Tibial artery (tissue), 4 donors: Measurements from ENCODE around the gene PFKFB1.

ENCODE experiments used
- DNase-seq, 2 donors: peaks; one replicate each; pipeline ENCODE4 v3.0.0-alpha.2; 2019
- H3K27ac ChIP-seq, 2 donors: fragments of 200-600 bp; sonication (generic) in 1 of 2; 1 replicate in 1 of 2; 2 replicates in 1 of 2; pipeline ENCODE4 v1.5.1; 2018 to 2019; ENCODE audit warnings: mild to moderate bottlenecking in 1 of 2
- H3K27me3 ChIP-seq, 2 donors: fragments of 200-600 bp; sonication (generic) in 1 of 2; one replicate each; pipeline versions ENCODE4 v1.5.1 to v1.6.0; 2016 to 2019
- H3K36me3 ChIP-seq, 3 donors: fragments of 200-600 bp; sonication (generic) in 2 of 3; one replicate each; pipeline ENCODE4 v1.5.1; 2016 to 2019; ENCODE audit warnings: mild to moderate bottlenecking in 2 of 3
- H3K4me1 ChIP-seq, 4 donors: fragments of 200-600 bp; sonication (generic) in 2 of 4; 1 replicate in 3 of 4; 2 replicates in 1 of 4; pipeline ENCODE4 v1.5.1; 2016 to 2019
- H3K4me3 ChIP-seq, 2 donors: fragments of 200-600 bp; sonication (generic) in 1 of 2; 1 replicate in 1 of 2; 2 replicates in 1 of 2; pipeline ENCODE4 v1.5.1; 2018 to 2019; ENCODE audit warnings: mild to moderate bottlenecking in 2 of 2
- H3K9me3 ChIP-seq, 3 donors: fragments of 200-600 bp; sonication (generic) in 1 of 3; one replicate each; pipeline ENCODE4 v1.5.1; 2016 to 2019
- CTCF ChIP-seq, 2 experiments: fragments of 200-600 bp in 1 of 2; fragments of 450-650 bp in 1 of 2; IDR thresholded peaks; one replicate each; pipeline ENCODE4 v1.5.1; 2017 to 2019; ENCODE audit warnings: antibody characterized with exemption in 2 of 2, mild to moderate bottlenecking in 1 of 2, moderate library complexity in 1 of 2
- intact Hi-C: fragments of 100-400 bp; cut with DNase I; formaldehyde crosslinking; loops from one replicate; pipeline ENCODE4 v1.15.0; 2023; ENCODE audit warnings: low total_unique reads

The PFKFB1 gene

DNA sequence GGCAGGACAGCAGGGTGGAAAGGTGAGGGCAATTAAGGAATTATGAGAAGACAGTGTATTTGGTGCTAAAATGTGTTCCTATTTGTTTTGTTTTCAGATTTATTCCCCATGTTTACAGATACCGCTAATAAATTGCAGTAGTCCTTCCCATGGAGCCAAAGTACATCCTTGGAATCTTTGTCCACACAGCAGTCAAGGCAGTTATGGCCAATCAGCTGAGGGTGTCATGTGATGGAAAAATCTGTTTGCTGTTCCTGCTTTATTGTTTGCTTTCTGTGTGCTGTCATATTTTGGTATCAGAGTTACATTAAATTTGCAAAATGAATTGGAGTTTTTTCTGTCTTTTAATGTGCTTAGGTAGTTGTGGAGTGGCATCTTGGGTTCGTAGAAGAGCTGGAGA is 62.9 kb downstream of the PFKFB1 start:
- DNase-seq = no peak
- no peaks in the 10 kb centered on the region for H3K4me1 ChIP-seq
- H3K4me3 ChIP-seq = no peak overlapping the region
- intact Hi-C loops = no loop called here
- TF ChIP-seq CTCF (IDR thresholded peaks at IDR 0.05) = no peak
- no peak overlapping the region for H3K27ac ChIP-seq
- H3K27me3 ChIP-seq = no peaks in the 10 kb centered on the region
- peaks cover 5 to 45% (median 28%) of the 10 kb centered on the region in 3 donors for H3K36me3 ChIP-seq
- peaks cover 0 to 4% (median 0%) of the 10 kb centered on the region in 3 donors for H3K9me3 ChIP-seq

DNA sequence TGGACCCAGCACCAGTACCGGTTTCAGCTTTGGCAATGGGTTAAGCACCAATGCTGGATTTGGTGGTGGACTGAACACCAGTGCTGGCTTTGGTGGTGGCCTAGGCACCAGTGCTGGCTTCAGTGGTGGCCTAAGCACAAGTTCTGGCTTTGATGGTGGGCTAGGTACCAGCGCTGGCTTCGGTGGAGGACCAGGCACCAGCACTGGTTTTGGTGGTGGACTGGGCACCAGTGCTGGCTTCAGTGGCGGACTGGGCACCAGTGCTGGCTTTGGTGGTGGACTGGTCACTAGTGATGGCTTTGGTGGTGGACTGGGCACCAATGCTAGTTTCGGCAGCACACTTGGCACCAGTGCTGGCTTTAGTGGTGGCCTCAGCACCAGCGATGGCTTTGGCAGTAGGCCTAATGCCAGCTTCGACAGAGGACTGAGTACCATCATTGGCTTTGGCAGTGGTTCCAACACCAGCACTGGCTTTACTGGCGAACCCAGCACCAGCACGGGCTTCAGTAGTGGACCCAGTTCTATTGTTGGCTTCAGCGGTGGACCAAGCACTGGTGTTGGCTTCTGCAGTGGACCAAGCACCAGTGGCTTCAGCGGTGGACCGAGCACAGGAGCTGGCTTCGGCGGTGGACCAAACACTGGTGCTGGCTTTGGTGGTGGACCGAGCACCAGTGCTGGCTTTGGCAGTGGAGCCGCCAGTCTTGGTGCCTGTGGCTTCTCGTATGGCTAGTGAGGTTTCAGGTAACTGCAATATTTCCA is 63.5 kb downstream of the PFKFB1 start:
- DNase-seq = no peak
- no peaks in the 10 kb centered on the region for H3K27me3 ChIP-seq
- intact Hi-C loops = no loop called here
- H3K4me1 ChIP-seq = no peaks in the 10 kb centered on the region
- H3K36me3 ChIP-seq = peaks cover 5 to 45% (median 28%) of the 10 kb centered on the region in 3 donors
- no peak for TF ChIP-seq CTCF (IDR thresholded peaks at IDR 0.05)
- H3K9me3 ChIP-seq = peaks cover 0 to 4% (median 0%) of the 10 kb centered on the region in 3 donors
- no peak overlapping the region for H3K27ac ChIP-seq
- no peak overlapping the region for H3K4me3 ChIP-seq

DNA sequence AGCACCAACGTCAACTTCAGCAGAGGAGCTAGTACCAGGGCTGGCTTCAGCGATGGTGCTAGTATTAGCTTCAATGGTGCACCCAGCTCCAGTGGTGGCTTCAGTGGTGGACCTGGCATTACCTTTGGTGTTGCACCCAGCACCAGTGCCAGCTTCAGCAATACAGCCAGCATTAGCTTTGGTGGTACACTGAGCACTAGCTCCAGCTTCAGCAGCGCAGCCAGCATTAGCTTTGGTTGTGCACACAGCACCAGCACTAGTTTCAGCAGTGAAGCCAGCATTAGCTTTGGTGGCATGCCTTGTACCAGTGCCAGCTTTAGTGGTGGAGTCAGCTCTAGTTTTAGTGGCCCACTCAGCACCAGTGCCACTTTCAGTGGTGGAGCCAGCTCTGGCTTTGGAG is 65.1 kb downstream of the PFKFB1 start:
- peaks cover 0 to 4% (median 0%) of the 10 kb centered on the region in 3 donors for H3K9me3 ChIP-seq
- DNase-seq = no peak
- H3K27ac ChIP-seq = no peak overlapping the region
- intact Hi-C loops = no loop called here
- no peak overlapping the region for H3K4me3 ChIP-seq
- H3K27me3 ChIP-seq = no peaks in the 10 kb centered on the region
- H3K36me3 ChIP-seq = peaks cover 5 to 45% (median 28%) of the 10 kb centered on the region in 3 donors
- no peak for TF ChIP-seq CTCF (IDR thresholded peaks at IDR 0.05)
- no peaks in the 10 kb centered on the region for H3K4me1 ChIP-seq

GRCh38 chrX:54926978-54927377 is 67.0 kb downstream of the PFKFB1 start:
- no peak for DNase-seq
- intact Hi-C loops = no loop called here
- peaks cover 5 to 45% (median 28%) of the 10 kb centered on the region in 3 donors for H3K36me3 ChIP-seq

GRCh38 chrX:54923376-54923775 is 70.6 kb downstream of the PFKFB1 start:
- peaks cover 4 to 16% (median 9%) of the 10 kb centered on the region in 3 donors for H3K36me3 ChIP-seq
- no peak overlapping the region for H3K4me3 ChIP-seq
- no peaks in the 10 kb centered on the region for H3K27me3 ChIP-seq
- peaks cover 0 to 7% (median 3%) of the 10 kb centered on the region in 4 donors for H3K4me1 ChIP-seq
- TF ChIP-seq CTCF (IDR thresholded peaks at IDR 0.05) = no peak
- DNase-seq = no peak
- H3K27ac ChIP-seq = no peak overlapping the region
- H3K9me3 ChIP-seq = peaks cover 0 to 4% (median 0%) of the 10 kb centered on the region in 3 donors
- intact Hi-C loops = no loop called here

More at GRCh38 chrX:54926978-54927377, 67.0 kb downstream of the PFKFB1 start:
- H3K27ac ChIP-seq = no peak overlapping the region
- H3K4me1 ChIP-seq = peaks cover 0 to 6% (median 3%) of the 10 kb centered on the region in 4 donors
- H3K27me3 ChIP-seq = no peaks in the 10 kb centered on the region
- TF ChIP-seq CTCF (IDR thresholded peaks at IDR 0.05) = no peak
- H3K4me3 ChIP-seq = no peak overlapping the region
- peaks cover 0 to 4% (median 0%) of the 10 kb centered on the region in 3 donors for H3K9me3 ChIP-seq
